GM12873 (cell line): ENCODE results near the gene KRTAP5-6.

Source experiments
- TF ChIP-seq, protein P1 (sequence below): IDR thresholded peaks from 2 replicates; pipeline ENCODE4 v1.5.1; 2012; ENCODE audit warnings: low read depth, mild to moderate bottlenecking, moderate library complexity, low read length, control low read depth; ENCODE audit not compliant: insufficient read depth; ENCODE audit errors: missing control alignments

The KRTAP5-6 gene

GRCh38 chr11:1674173-1675131 lies 22.5 kb upstream of the KRTAP5-6 start:
- TF ChIP-seq, protein P1, sequence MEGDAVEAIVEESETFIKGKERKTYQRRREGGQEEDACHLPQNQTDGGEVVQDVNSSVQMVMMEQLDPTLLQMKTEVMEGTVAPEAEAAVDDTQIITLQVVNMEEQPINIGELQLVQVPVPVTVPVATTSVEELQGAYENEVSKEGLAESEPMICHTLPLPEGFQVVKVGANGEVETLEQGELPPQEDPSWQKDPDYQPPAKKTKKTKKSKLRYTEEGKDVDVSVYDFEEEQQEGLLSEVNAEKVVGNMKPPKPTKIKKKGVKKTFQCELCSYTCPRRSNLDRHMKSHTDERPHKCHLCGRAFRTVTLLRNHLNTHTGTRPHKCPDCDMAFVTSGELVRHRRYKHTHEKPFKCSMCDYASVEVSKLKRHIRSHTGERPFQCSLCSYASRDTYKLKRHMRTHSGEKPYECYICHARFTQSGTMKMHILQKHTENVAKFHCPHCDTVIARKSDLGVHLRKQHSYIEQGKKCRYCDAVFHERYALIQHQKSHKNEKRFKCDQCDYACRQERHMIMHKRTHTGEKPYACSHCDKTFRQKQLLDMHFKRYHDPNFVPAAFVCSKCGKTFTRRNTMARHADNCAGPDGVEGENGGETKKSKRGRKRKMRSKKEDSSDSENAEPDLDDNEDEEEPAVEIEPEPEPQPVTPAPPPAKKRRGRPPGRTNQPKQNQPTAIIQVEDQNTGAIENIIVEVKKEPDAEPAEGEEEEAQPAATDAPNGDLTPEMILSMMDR = no peak

DNA sequence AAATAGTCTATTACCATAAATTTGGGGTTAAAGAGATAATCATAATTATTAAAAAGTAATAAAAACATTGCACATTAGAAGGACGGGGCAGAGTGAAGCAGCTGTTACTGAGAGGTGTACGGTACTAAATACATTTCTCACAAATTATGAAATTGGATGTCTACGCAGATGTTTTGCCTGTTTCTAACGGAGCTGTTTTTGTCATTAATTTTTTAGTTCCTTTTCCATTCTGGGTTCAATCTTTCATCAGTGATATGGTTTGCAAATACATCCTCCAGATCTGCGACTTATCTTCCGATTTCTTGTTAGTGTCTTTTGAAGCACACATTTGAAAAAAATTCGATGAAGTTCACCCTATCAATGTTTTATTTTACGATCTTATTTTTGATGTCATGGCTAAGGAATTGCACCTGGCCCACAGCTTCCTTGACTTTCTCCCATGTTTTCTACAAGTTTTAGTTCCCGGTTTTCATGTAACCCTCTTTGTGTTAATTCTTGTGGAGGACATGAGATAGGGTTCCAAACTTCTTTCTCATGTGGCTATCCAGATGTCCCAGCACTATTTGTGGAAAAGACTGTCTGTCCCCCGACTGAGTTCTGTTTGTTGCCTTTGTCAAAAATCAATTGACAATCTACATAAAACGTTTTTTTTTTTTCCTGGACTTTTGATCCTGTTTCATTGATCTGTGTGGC lies 21.3 kb upstream of the KRTAP5-6 start:
- TF ChIP-seq, protein P1 = no peak

DNA sequence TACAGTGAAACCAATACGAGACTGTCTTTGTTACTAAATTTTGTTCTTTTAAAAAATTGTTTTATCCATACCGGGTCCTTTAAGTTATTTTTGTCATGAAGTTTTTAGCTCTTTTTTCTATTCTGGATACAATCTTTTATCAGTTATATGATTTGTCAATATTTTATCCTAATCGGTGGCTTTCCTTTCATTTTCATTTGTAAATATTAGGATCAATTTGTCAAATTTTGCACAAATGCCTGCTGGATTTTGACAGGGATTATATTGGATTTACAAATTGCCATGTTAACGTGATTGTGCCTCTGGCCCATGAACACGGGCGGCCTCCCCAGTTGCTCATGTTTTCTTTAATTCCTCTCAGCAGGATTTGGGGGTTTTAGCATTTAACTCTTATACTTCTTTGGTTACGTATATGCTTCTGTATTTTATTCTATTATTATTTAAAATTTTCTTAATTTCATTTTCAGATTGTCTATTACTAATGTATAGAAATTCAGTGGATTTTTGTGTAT lies 20.7 kb upstream of the KRTAP5-6 start:
- TF ChIP-seq, protein P1 = no peak

DNA sequence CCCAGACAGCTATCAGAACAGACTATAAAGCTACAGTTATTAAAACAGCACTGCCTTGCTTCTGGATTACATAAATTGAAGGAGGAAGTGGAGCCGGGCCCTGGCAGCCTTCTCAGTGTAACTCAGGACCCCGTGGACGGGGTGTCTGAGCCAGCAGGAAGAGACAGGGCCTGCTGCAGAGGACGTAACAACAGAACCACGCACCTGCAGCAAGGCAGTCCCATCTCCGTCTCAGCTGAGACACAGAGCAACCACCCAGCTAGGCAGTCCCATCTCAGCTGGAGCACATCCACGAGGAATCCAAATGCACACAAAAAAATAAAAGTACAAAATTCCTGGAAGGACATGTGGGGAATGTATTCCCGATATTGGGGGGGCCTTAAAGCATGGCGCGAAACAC lies 17.1 kb upstream of the KRTAP5-6 start:
- TF ChIP-seq, protein P1 = no peak

GRCh38 chr11:1682225-1682905 lies 14.6 kb upstream of the KRTAP5-6 start:
- TF ChIP-seq, protein P1 = no peak

DNA sequence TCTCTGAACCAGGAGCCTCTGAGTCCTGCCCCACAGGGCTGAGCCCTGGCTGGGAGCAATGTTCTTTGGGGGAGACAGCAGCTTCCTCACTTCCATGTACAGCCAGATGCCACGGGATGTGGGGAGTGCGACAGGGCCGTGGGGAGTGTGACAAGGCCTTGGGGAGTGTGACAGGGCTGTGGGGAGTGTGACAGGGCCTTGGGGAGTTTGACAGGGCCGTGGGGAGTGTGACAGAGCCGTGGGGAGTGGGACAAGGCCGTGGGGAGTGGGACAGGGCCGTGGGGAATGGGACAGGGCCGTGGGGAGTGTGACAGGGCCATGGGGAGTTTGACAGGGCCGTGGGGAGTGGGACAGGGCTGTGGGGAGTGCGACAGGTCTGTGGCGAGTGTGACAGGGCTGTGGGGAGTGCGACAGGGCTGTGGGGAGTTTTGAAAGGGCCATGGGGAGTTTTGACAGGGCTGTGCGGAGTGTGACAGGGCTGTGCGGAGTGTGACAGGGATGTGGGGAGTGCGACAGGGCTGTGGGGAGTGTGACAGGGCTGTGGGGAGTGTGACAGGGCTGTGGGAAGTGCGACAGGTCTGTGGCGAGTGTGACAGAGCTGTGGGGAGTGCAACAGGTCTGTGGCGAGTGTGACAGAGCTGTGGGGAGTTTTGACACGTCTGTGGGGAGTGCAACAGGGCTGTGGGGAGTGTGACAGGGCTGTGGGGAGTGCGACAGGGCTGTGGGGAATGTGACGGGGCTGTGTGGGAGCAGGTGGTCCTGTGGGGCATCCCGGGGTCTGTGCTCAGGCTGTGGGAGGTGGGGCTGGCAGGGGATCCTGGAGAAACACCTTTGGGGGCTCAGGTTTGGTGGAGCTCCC lies 6.6 kb upstream of the KRTAP5-6 start:
- TF ChIP-seq, protein P1 = no peak
